Colonic mucosa (tissue), 4 donors: ENCODE measurements around the gene XRCC4. TPM values are rescaled to one million over a fixed set of nuclear protein-coding genes. Genes with fewer than 3 reads are reported as not detected.
"Not testable (repeated sequence)": the region's sequence is repeated elsewhere in the genome, so short reads cannot be mapped to it uniquely, and the experiment has no call there.

Source experiments
- DNase-seq: peaks from one replicate; pipeline ENCODE4 v3.0.0-alpha.2; 2020
- H3K27ac ChIP-seq: fragments of 200-600 bp; one replicate; pipeline ENCODE4 v1.8.0; 2021
- H3K27me3 ChIP-seq: fragments of 200-600 bp; one replicate; pipeline ENCODE4 v1.8.0; 2021
- H3K36me3 ChIP-seq: fragments of 200-600 bp; one replicate; pipeline ENCODE4 v1.8.0; 2021
- H3K4me1 ChIP-seq: fragments of 200-600 bp; one replicate; pipeline ENCODE4 v1.8.0; 2021; ENCODE audit warnings: mild to moderate bottlenecking
- H3K4me3 ChIP-seq: fragments of 200-600 bp; one replicate; pipeline ENCODE4 v1.8.0; 2021
- H3K9ac ChIP-seq, 2 donors: one replicate each; pipeline ENCODE4 v1.7.0; 2013; ENCODE audit warnings: control low read depth in 2 of 2, low read depth in 2 of 2, low read length in 2 of 2
- H3K9me3 ChIP-seq: fragments of 200-600 bp; one replicate; pipeline ENCODE4 v1.8.0; 2021
- CTCF ChIP-seq: fragments of 200-600 bp; IDR thresholded peaks from one replicate; pipeline ENCODE4 v1.8.0; 2022; ENCODE audit warnings: antibody characterized with exemption, mild to moderate bottlenecking
- intact Hi-C: fragments of 100-400 bp; cut with DNase I; formaldehyde crosslinking; loops from one replicate; pipeline ENCODE4 v1.14.1; 2022
- total RNA-seq, 2 donors: library from RNA; stranded (reverse); fragmentation: NEBNext Ultra II Directional in 1 of 2; extraction: Animal tissue kit (Norgen Biotek cat#: 25700) in 1 of 2; gene quantifications; one replicate each; pipeline ENCODE4 v1.2.1, GENCODE V29; 2021
- donor health status: healthy.
- donor health status: DM: no; HTN: no; CAD: no.
- donor health status: DM: no; HTN: no; CAD: no.

XRCC4 gene
- total RNA-seq, 2 donors from 2014 or later = 5.7 to 8.7 TPM

- H3K4me3 ChIP-seq = no peak overlapping the region
- no peak overlapping the region for H3K27ac ChIP-seq
- no peaks in the 10 kb centered on the region for H3K9me3 ChIP-seq
- H3K36me3 ChIP-seq = no peaks in the 10 kb centered on the region
- no peaks in the 10 kb centered on the region for H3K4me1 ChIP-seq
- no peak for DNase-seq
- H3K9ac ChIP-seq = no peak overlapping the region
- TF ChIP-seq CTCF = no peak
- H3K27me3 ChIP-seq = no peaks in the 10 kb centered on the region
- intact Hi-C loops = no loop called here
Measured at GRCh38 chr5:83149671-83150070, 72.3 kb downstream of the XRCC4 start.

- Histone ChIP-seq H3K9me3 (no peaks in the 10 kb centered on the region), H3K27me3 (no peaks in the 10 kb centered on the region), H3K4me3 (no peak overlapping the region), H3K36me3 (no peaks in the 10 kb centered on the region), H3K9ac (no peak overlapping the region), H3K4me1 (no peaks in the 10 kb centered on the region), H3K27ac (no peak overlapping the region)
- TF ChIP-seq CTCF = no peak
- DNase-seq = no peak
- intact Hi-C loops = no loop called here
Measured at GRCh38 chr5:83151821-83152220, 74.5 kb downstream of the XRCC4 start.

GRCh38 chr5:83152996-83153395 lies 75.6 kb downstream of the XRCC4 start:
- intact Hi-C loops, H3K27me3 ChIP-seq, H3K36me3 ChIP-seq, H3K9me3 ChIP-seq, H3K27ac ChIP-seq, DNase-seq, H3K4me3 ChIP-seq, H3K4me1 ChIP-seq, H3K9ac ChIP-seq: not testable (repeated sequence)

GRCh38 chr5:83156001-83156400 lies 78.7 kb downstream of the XRCC4 start:
- Histone ChIP-seq H3K36me3 (no peaks in the 10 kb centered on the region), H3K9me3 (no peaks in the 10 kb centered on the region), H3K9ac (no peak overlapping the region), H3K4me3 (no peak overlapping the region), H3K27ac (no peak overlapping the region), H3K27me3 (no peaks in the 10 kb centered on the region), H3K4me1 (no peaks in the 10 kb centered on the region)
- intact Hi-C loops = no loop called here
- DNase-seq = no peak
- no peak for TF ChIP-seq CTCF

- Histone ChIP-seq H3K36me3 (no peaks in the 10 kb centered on the region), H3K27ac (no peak overlapping the region), H3K4me3 (no peak overlapping the region), H3K9me3 (no peaks in the 10 kb centered on the region), H3K4me1 (no peaks in the 10 kb centered on the region), H3K27me3 (no peaks in the 10 kb centered on the region), H3K9ac (no peak overlapping the region)
- no peak for TF ChIP-seq CTCF
- DNase-seq = no peak
- intact Hi-C loops = no loop called here
Measured at GRCh38 chr5:83157163-83157562, 79.8 kb downstream of the XRCC4 start.

GRCh38 chr5:83162601-83163000 lies 85.3 kb downstream of the XRCC4 start:
- no peaks in the 10 kb centered on the region for H3K36me3 ChIP-seq

More at GRCh38 chr5:83162601-83163000, 85.3 kb downstream of the XRCC4 start:
- no peak for DNase-seq
- Histone ChIP-seq H3K4me1 (no peaks in the 10 kb centered on the region), H3K27ac (no peak overlapping the region), H3K9me3 (no peaks in the 10 kb centered on the region), H3K4me3 (no peak overlapping the region), H3K9ac (no peak overlapping the region), H3K27me3 (no peaks in the 10 kb centered on the region)
- TF ChIP-seq CTCF = no peak
- intact Hi-C loops = no loop called here
